ENCODE measurements around the gene MGAT3. TPM values are rescaled to one million over a fixed set of nuclear protein-coding genes. Genes with fewer than 3 reads are reported as not detected.

MGAT3 gene
- total and polyA plus RNA-seq, 2 donors (not counting 1 experiment from before 2014, with no cell fraction given) = 11.1 to 27.8 TPM

DNA sequence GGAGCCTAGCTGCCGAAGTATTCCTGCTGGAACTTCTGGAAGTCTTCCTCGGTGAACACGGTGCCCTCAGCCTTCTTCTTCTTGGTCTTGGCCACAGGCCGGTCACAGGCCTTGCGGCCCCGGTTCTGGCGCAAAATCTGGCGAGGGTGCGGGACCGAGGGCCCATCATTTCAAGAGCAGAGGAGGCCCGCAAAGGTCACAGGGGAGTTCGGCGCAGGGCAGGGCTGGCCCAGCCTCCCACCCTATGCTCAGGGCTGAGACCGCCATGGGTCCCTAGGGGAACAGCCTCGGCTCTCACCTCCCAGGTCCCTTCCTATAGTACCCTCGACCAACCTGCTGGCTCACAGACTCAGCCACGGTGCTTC, 72.7 kb downstream of the MGAT3 start:
- H3K36me3 ChIP-seq (replicated peaks in 1 of 2; ENCODE audit: control extremely low read depth in 1 of 2, control insufficient read depth in 1 of 2, extremely low read depth in 1 of 2, insufficient read depth in 2 of 2, low read length in 1 of 2) = peaks cover 0 to 46% of the 10 kb centered on the region in 2 experiments
- intact Hi-C loops (cut with micrococcal nuclease) = loop anchor here (1.0 to 10.0 kb wide), 5 partner anchors 36 to 655 kb away; partner anchors contain the start of genes CBX6 and TAB1
- WGBS (ENCODE audit: insufficient coverage) = 62% methylated on average over 17 of the region's 17 CpGs
- H4K20me1 ChIP-seq (ENCODE audit: control insufficient read depth, insufficient read depth, low read length, poor library complexity, severe bottlenecking) = peaks cover 57% of the 10 kb centered on the region
- H3K27ac ChIP-seq (ENCODE audit: low read length in 2 of 2) = peak overlapping the region; percentile 44 to 45
- peaks cover 55 to 73% of the 10 kb centered on the region in 2 donors for H3K4me1 ChIP-seq (ENCODE audit: control insufficient read depth in 2 of 2, insufficient read depth in 2 of 2, low read length in 2 of 2)
- peak overlapping the region; percentile 93 for H3K27ac Mint-ChIP-seq
- ATAC-seq (ENCODE audit: low read depth) = no peak
- H3K9me3 ChIP-seq (ENCODE audit: control extremely low read depth in 1 of 3, control insufficient read depth in 2 of 3, insufficient read depth in 1 of 3, low read length in 2 of 3) = peaks cover 0 to 7% (median 0%) of the 10 kb centered on the region in 3 donors
- no peaks in the 10 kb centered on the region for H3K9me3 Mint-ChIP-seq (ENCODE audit: insufficient read depth)
- peak overlapping the region in 1 of 5 experiments; percentile 19 for H3K4me3 ChIP-seq (ENCODE audit: control extremely low read depth in 1 of 5, extremely low read depth in 1 of 5, insufficient read depth in 1 of 5, low read depth in 2 of 5, low read length in 4 of 5)
- ChIA-PET CTCF (interaction anchor here (0.7 to 13.4 kb wide), 43 partner anchors 9 to 1369 kb away, joined by 3 to 328 read pairs (median 5); partner anchors contain the start of genes ATF4, MIEF1, RPL3 and TAB1), POLR2A (interaction anchor here (0.6 to 6.3 kb wide), 8 partner anchors 9 to 355 kb away, joined by 3 to 57 read pairs (median 4); partner anchors contain the start of genes ATF4, MIEF1, RPL3 and TAB1)
- peaks cover 69% of the 10 kb centered on the region for H3K79me2 ChIP-seq (ENCODE audit: control insufficient read depth, insufficient read depth, low read length)
- peak overlapping the region; percentile 74 for H3K4me2 ChIP-seq (replicated peaks; ENCODE audit: low read depth, low read length, poor library complexity, severe bottlenecking)
- H3K27me3 ChIP-seq (replicated peaks in 1 of 4; ENCODE audit: control extremely low read depth in 1 of 4, control insufficient read depth in 3 of 4, insufficient read depth in 4 of 4, low read length in 3 of 4) = no peaks in the 10 kb centered on the region
- DNase-seq = no peak
- TF ChIP-seq, protein P1, sequence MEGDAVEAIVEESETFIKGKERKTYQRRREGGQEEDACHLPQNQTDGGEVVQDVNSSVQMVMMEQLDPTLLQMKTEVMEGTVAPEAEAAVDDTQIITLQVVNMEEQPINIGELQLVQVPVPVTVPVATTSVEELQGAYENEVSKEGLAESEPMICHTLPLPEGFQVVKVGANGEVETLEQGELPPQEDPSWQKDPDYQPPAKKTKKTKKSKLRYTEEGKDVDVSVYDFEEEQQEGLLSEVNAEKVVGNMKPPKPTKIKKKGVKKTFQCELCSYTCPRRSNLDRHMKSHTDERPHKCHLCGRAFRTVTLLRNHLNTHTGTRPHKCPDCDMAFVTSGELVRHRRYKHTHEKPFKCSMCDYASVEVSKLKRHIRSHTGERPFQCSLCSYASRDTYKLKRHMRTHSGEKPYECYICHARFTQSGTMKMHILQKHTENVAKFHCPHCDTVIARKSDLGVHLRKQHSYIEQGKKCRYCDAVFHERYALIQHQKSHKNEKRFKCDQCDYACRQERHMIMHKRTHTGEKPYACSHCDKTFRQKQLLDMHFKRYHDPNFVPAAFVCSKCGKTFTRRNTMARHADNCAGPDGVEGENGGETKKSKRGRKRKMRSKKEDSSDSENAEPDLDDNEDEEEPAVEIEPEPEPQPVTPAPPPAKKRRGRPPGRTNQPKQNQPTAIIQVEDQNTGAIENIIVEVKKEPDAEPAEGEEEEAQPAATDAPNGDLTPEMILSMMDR (IDR thresholded peaks at IDR 0.05) = peak; percentile 74
- no peak for TF ChIP-seq EZH2 (IDR thresholded peaks at IDR 0.05; ENCODE audit: borderline replicate concordance, insufficient read depth, low read depth, low read length, poor library complexity, severe bottlenecking)
- peak overlapping the region; percentile 14 for H3K9ac ChIP-seq (ENCODE audit: low read length)
- peaks cover 76% of the 10 kb centered on the region for H3K4me1 Mint-ChIP-seq
- no peaks in the 10 kb centered on the region for H3K27me3 Mint-ChIP-seq
- peak overlapping the region; percentile 54 for H2AFZ ChIP-seq (ENCODE audit: insufficient read depth, low read depth, low read length, poor library complexity, severe bottlenecking)
- H3K4me3 Mint-ChIP-seq = peak overlapping the region; percentile 83

DNA sequence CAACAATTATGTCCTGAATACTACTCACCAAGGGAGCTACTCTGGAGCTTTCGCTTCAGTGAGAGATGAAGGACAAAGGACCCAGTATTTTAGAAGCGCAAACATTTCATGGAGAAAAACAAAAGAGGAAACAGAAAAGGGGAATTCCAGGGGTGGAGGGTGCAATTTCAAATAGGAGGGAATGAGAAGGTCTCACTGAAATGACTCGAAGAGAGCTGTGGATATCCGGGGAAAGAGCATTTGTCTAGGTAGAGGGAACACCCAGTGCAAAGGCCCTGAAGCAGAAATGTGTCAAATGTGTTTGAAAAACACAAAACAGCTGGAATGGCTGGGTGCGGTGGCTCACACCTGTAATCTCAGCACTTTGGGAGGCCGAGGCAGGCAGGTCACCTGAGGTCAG, 73.3 kb downstream of the MGAT3 start:
- Mint-ChIP-seq H3K27ac (peak overlapping the region; percentile 93), H3K4me3 (peak overlapping the region; percentile 83), H3K27me3 (no peaks in the 10 kb centered on the region), H3K9me3 (ENCODE audit: insufficient read depth) (no peaks in the 10 kb centered on the region), H3K4me1 (peaks cover 70% of the 10 kb centered on the region)
- Histone ChIP-seq H3K4me3 (ENCODE audit: control extremely low read depth in 1 of 5, extremely low read depth in 1 of 5, insufficient read depth in 1 of 5, low read depth in 2 of 5, low read length in 4 of 5) (peak overlapping the region in 1 of 5 experiments; percentile 7), H4K20me1 (ENCODE audit: control insufficient read depth, insufficient read depth, low read length, poor library complexity, severe bottlenecking) (peaks cover 51% of the 10 kb centered on the region), H3K36me3 (replicated peaks in 1 of 2; ENCODE audit: control extremely low read depth in 1 of 2, control insufficient read depth in 1 of 2, extremely low read depth in 1 of 2, insufficient read depth in 2 of 2, low read length in 1 of 2) (peaks cover 0 to 39% of the 10 kb centered on the region in 2 experiments), H3K9ac (ENCODE audit: low read length) (no peak overlapping the region), H3K27ac (ENCODE audit: low read length in 2 of 2) (peak overlapping the region; percentile 11 to 45), H2AFZ (ENCODE audit: insufficient read depth, low read depth, low read length, poor library complexity, severe bottlenecking) (no peak overlapping the region), H3K79me2 (ENCODE audit: control insufficient read depth, insufficient read depth, low read length) (peaks cover 63% of the 10 kb centered on the region), H3K4me1 (ENCODE audit: control insufficient read depth in 2 of 2, insufficient read depth in 2 of 2, low read length in 2 of 2) (peaks cover 55 to 75% of the 10 kb centered on the region in 2 donors), H3K27me3 (replicated peaks in 1 of 4; ENCODE audit: control extremely low read depth in 1 of 4, control insufficient read depth in 3 of 4, insufficient read depth in 4 of 4, low read length in 3 of 4) (peaks cover 0 to 3% (median 0%) of the 10 kb centered on the region in 4 experiments), H3K4me2 (replicated peaks; ENCODE audit: low read depth, low read length, poor library complexity, severe bottlenecking) (peak overlapping the region; percentile 74), H3K9me3 (ENCODE audit: control extremely low read depth in 1 of 3, control insufficient read depth in 2 of 3, insufficient read depth in 1 of 3, low read length in 2 of 3) (peaks cover 0 to 7% (median 0%) of the 10 kb centered on the region in 3 donors)
- DNase-seq (peak; percentile 31), ATAC-seq (ENCODE audit: low read depth) (no peak)
- CTCF ChIA-PET = interaction anchor here (0.8 to 13.4 kb wide), 18 partner anchors 9 to 819 kb away, joined by 3 to 328 read pairs (median 7); partner anchors contain the start of genes ATF4, MIEF1, RPL3 and TAB1
- intact Hi-C loops (cut with micrococcal nuclease) = loop anchor here (5.0 kb wide), 1 partner anchor 647 kb away; the partner anchor contains the start of gene TNRC6B
- WGBS (ENCODE audit: insufficient coverage) = 80% methylated on average over 6 of the region's 6 CpGs
- TF ChIP-seq EZH2 (IDR thresholded peaks at IDR 0.05; ENCODE audit: borderline replicate concordance, insufficient read depth, low read depth, low read length, poor library complexity, severe bottlenecking) = no peak
- TF ChIP-seq, protein P1 (IDR thresholded peaks at IDR 0.05) = no peak
- POLR2A ChIA-PET = interaction anchor here (1.1 to 6.3 kb wide), 2 partner anchors 10 to 131 kb away, joined by 11 to 57 read pairs; partner anchors contain the start of genes ATF4 and TAB1
